SK-N-MC (cell line): ENCODE measurements around the gene ORAI1.

Source experiments
- FOXP2 ChIP-seq: optimal IDR thresholded peaks from 2 replicates; pipeline ENCODE3; 2011; ENCODE audit warnings: mild to moderate bottlenecking, moderate library complexity; ENCODE audit not compliant: insufficient read depth; ENCODE audit errors: extremely low read length, control extremely low read depth
- POLR2AphosphoS5 ChIP-seq: IDR thresholded peaks from 2 replicates; pipeline ENCODE4 v1.6.1; 2012; ENCODE audit warnings: mild to moderate bottlenecking, low read depth, low read length, borderline replicate concordance

DNA sequence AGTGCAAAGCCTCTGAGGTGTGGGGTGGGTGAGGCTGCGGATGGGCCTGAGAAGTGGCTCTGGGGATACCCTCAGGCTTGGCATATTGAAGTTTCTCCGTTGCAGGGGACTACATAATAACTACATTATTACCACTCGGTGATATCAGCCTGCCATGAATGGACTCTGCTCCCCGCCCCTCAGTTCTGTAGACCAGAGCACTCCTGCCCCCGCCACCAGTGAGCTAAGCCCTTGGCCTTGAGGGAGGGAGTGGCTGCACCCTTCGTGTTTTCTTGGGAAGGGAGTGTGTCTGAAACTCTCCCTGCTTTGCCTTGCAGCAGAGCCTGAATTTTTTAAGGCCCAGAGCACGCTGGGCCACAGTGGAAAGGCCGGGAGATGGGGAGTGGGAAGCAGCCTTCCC lies 1.7 kb downstream of the ORAI1 start:
- TF ChIP-seq POLR2AphosphoS5 (no peak), FOXP2 (no peak)
